Heart right ventricle (tissue), 16 donors: Measurements from ENCODE around the gene NAT14. TPM values are rescaled to one million over a fixed set of nuclear protein-coding genes. Genes with fewer than 3 reads are reported as not detected.

Experiments
- ATAC-seq, 8 donors: fragments of 200-7000 bp; cut with Tn5 transposase; one replicate each; pipeline ENCODE4 v1.9.1; 2020; ENCODE audit warnings: mild to moderate bottlenecking in 8 of 8, moderate library complexity in 8 of 8, moderate number of reproducible peaks in 1 of 8
- DNase-seq, 2 donors: peaks; one replicate each; pipeline ENCODE4 v3.0.0-alpha.2; 2020
- H3K27ac ChIP-seq, 10 donors: fragments of 200-600 bp; sonication (generic) in 2 of 10; one replicate each; pipeline versions ENCODE4 v1.5.0 to v1.8.0; 2020 to 2022; ENCODE audit warnings: mild to moderate bottlenecking in 3 of 10
- H3K27me3 ChIP-seq, 7 donors: fragments of 200-600 bp; one replicate each; pipeline ENCODE4 v1.8.0; 2021 to 2022; ENCODE audit warnings: mild to moderate bottlenecking in 2 of 7
- H3K36me3 ChIP-seq, 9 donors: fragments of 200-600 bp; sonication (generic) in 1 of 9; one replicate each; pipeline versions ENCODE4 v1.5.0 to v1.8.0; 2020 to 2022; ENCODE audit warnings: mild to moderate bottlenecking in 2 of 9
- H3K4me1 ChIP-seq, 9 donors: fragments of 200-600 bp; sonication (generic) in 1 of 9; one replicate each; pipeline versions ENCODE4 v1.5.0 to v1.8.0; 2020 to 2022; ENCODE audit warnings: mild to moderate bottlenecking in 4 of 9
- H3K4me3 ChIP-seq, 10 donors: fragments of 200-600 bp; sonication (generic) in 2 of 10; one replicate each; pipeline versions ENCODE4 v1.5.0 to v1.8.0; 2020 to 2022; ENCODE audit warnings: mild to moderate bottlenecking in 7 of 10, moderate library complexity in 2 of 10
- H3K9me3 ChIP-seq, 11 donors: fragments of 200-600 bp in 10 of 11; sonication (generic) in 2 of 11; one replicate each; pipeline versions ENCODE4 v1.5.0 to v1.8.0; 2013 to 2022; ENCODE audit warnings: mild to moderate bottlenecking in 2 of 11, control low read depth in 1 of 11, moderate library complexity in 1 of 11
- WGBS, 2 donors: extraction: QIAGEN DNeasy Blood & Tissue Kit; methylation state at CpG; one replicate each; pipeline ENCODE4 v1.1.7; 2013; ENCODE audit warnings: inconsistent platforms in 1 of 2; 5-methylcytosine and 5-hydroxymethylcytosine counted together
- intact Hi-C, 10 donors: fragments of 100-400 bp; cut with DNase I; formaldehyde crosslinking; loops; one replicate each; pipeline versions ENCODE4 v1.11.1 to v1.14.2; 2022
- polyA plus RNA-seq, 2 donors: library from polyadenylated mRNA; stranded (reverse); fragments of 200-250 nt; gene quantifications; one replicate each; pipeline ENCODE4 v1.2.3, GENCODE V29; 2013
- total RNA-seq, 10 donors: library from RNA; stranded (reverse); fragmentation: NEBNext Ultra II Directional in 3 of 10; extraction: Animal tissue kit (Norgen Biotek cat#: 25700) in 3 of 10; gene quantifications; one replicate each; pipeline versions ENCODE4 v1.2.1 to v1.2.4, GENCODE V29; 2021 to 2023
- TF ChIP-seq, protein P1 (sequence below), 9 donors: fragments of 200-600 bp; sonication (generic) in 2 of 9; IDR thresholded peaks; one replicate each; pipeline versions ENCODE4 v1.5.0 to v1.8.0; 2021 to 2022; ENCODE audit warnings: antibody characterized with exemption in 9 of 9, mild to moderate bottlenecking in 5 of 9, moderate library complexity in 1 of 9
- donor health status: Arrhythmogenic right ventricular cardiomyopathy.
- donor health status: ischemic (EF 13 %, LVEDD 7.1; RV severe dilation, severe dysfunction).
- donor health status: healthy with polysubstance abuse.
- donor health status: DM: no; HTN: yes; CAD: no.
- donor health status: DM: no; HTN: no; CAD: no.
- donor health status: ischemic (EF 25% LVEDD 6.9; RV normal size, moderate dysfunction).
- donor health status: ischemic (EF 25% LVEDD 5.7; RV mildly dilated, moderate dysfunction).
- donor health status: healthy.
- donor health status: DM: yes; HTN: yes; CAD: no.
- donor health status: Ischemic cardiomyopathy.
- donor health status: ischemic (EF 35%, LVEDD 5.7; RV mildly dilated, moderate dysfunction).
- donor health status: nonischemic (EF 11% LVEDD 7.7; RV severe dilation, severe dysfunction).
- donor health status: DM: yes; HTN: yes; CAD: no.
- donor health status: PGD.
- donor health status: ischemic (EF 29% LVEDD 5.4; RV normal size, mild dysfunction).
- donor health status: nonischemic (EF 23%, LVEDD 6.1; RV moderate dilation, normal function).

Gene NAT14
- total and polyA plus RNA-seq, 12 donors = 5.8 to 16.4 (median 7.0) TPM

DNA sequence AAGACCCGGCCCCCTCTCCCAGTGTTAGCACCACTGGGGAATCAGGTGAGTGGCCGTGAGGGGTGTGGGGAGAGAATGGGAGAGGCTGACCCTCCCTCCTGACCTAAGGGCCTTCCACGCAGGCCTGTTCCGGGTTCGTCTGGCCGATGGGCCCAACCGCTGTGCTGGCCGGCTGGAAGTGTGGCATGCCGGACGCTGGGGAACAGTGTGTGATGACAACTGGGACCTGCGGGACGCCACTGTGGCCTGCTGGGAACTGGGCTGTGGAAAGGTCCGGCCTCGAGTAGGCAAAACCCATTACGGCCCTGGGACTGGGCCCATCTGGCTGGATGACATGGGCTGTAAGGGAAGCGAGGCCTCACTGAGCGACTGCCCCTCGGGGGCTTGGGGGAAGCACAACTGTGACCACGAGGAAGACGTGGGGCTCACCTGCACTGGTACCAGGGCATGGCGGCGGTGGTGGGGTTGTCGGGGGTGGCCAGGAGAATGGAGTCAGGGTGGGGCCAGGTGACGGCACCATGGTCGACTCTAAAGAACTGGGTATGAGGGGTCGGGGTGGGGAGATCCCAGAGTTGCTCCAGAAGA is 15.5 kb downstream of the NAT14 start:
- intact Hi-C loops = loop anchor here in 8 of 10 donors (5.0 to 10.0 kb wide), 4 partner anchors 33 to 358 kb away; partner anchors contain the start of gene TNNT1 (in 1 of the 8)
- no peak overlapping the region for H3K27ac ChIP-seq
- DNase-seq = no peak

DNA sequence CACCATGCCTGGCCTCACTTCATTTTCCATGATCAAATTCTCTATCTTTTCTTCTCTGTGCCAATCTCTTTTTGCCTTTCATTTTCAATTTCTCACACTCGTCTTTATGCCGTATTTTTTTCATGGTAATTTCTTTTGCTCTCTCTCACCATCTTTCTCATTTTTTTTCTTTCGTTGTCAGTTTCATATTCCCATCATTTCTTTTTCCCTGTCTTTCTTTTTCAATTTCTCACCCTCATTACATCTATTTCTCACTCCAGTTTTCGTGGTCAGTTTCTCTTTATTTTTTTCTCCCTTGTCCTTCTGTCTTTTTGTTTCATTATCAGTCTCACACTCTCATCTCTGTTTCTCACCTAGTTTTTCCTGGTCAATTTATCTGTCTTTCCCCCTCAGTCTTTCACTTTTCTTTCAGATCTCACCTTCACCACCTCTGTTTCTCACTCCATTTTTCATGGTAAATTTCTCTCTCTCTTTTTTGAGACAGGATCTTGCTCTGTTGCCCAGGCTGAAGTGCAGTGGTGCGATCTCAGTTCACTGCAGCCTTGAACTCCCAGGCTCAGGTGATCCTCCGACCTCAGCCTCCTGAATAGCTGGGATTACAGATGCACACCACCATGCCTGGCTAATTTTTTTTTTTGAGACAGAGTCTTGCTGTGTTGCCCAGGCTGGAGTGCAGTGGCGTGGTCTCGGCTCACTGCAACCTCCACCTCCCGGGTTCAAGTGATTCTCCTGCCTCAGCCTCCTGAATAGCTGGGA is 17.4 kb downstream of the NAT14 start:
- DNase-seq (no peak), ATAC-seq (no peak)
- intact Hi-C loops = loop anchor here in 8 of 10 donors (5.0 to 10.0 kb wide), 4 partner anchors 35 to 360 kb away; partner anchors contain the start of gene TNNT1 (in 1 of the 8)
- H3K4me3 ChIP-seq = no peak overlapping the region
- peaks cover 0 to 47% (median 0%) of the 10 kb centered on the region in 9 donors for H3K36me3 ChIP-seq
- TF ChIP-seq, protein P1, sequence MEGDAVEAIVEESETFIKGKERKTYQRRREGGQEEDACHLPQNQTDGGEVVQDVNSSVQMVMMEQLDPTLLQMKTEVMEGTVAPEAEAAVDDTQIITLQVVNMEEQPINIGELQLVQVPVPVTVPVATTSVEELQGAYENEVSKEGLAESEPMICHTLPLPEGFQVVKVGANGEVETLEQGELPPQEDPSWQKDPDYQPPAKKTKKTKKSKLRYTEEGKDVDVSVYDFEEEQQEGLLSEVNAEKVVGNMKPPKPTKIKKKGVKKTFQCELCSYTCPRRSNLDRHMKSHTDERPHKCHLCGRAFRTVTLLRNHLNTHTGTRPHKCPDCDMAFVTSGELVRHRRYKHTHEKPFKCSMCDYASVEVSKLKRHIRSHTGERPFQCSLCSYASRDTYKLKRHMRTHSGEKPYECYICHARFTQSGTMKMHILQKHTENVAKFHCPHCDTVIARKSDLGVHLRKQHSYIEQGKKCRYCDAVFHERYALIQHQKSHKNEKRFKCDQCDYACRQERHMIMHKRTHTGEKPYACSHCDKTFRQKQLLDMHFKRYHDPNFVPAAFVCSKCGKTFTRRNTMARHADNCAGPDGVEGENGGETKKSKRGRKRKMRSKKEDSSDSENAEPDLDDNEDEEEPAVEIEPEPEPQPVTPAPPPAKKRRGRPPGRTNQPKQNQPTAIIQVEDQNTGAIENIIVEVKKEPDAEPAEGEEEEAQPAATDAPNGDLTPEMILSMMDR (IDR thresholded peaks at IDR 0.05) = no peak
- H3K27me3 ChIP-seq = no peaks in the 10 kb centered on the region
- no peak overlapping the region for H3K27ac ChIP-seq
- 93 to 97% methylated on average over 9 of the region's 9 CpGs for WGBS, 2 donors
- H3K4me1 ChIP-seq = peaks cover 0 to 14% (median 3%) of the 10 kb centered on the region in 9 donors
- H3K9me3 ChIP-seq = no peaks in the 10 kb centered on the region

More for the DNA sequence above, 15.5 kb downstream of the NAT14 start:
- H3K9me3 ChIP-seq = no peaks in the 10 kb centered on the region
- H3K27me3 ChIP-seq = no peaks in the 10 kb centered on the region
- peaks cover 0 to 20% (median 4%) of the 10 kb centered on the region in 9 donors for H3K4me1 ChIP-seq
- WGBS, 2 donors = 95 to 96% methylated on average over 26 of the region's 26 CpGs
- H3K36me3 ChIP-seq = peaks cover 0 to 59% (median 0%) of the 10 kb centered on the region in 9 donors
- H3K4me3 ChIP-seq = no peak overlapping the region
- ATAC-seq = no peak
- TF ChIP-seq, protein P1 (IDR thresholded peaks at IDR 0.05) = no peak

DNA sequence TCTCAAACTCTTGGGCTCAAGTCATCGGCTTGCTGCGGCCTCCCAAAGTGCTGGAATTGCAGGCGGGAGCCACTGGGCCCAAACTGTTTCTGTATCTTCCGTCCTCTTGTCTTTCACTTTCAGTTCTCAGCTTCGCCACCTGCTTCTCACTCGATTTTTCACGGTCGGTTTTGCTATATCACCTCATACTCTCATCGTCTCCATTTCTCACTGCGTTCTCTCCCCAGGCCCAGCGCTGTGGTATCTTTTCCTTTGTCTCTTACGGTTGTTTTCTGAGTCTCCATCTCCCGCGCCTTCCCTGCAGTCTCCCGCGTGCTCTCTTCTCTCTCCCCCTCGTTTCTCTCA is 18.1 kb downstream of the NAT14 start:
- H3K4me1 ChIP-seq = peaks cover 0 to 14% (median 3%) of the 10 kb centered on the region in 9 donors
- DNase-seq = no peak
- no peak overlapping the region for H3K27ac ChIP-seq
- intact Hi-C loops = loop anchor here in 8 of 10 donors (5.0 to 10.0 kb wide), 4 partner anchors 36 to 361 kb away; partner anchors contain the start of gene TNNT1 (in 1 of the 8)
- peak overlapping the region in 3 of 10 donors; percentile 55 to 62 (median 59) for H3K4me3 ChIP-seq
- ATAC-seq = no peak
- TF ChIP-seq, protein P1 (IDR thresholded peaks at IDR 0.05) = no peak
- H3K36me3 ChIP-seq = peaks cover 0 to 40% (median 0%) of the 10 kb centered on the region in 9 donors
- no peaks in the 10 kb centered on the region for H3K27me3 ChIP-seq
- no peaks in the 10 kb centered on the region for H3K9me3 ChIP-seq
- 82 to 83% methylated on average over 17 of the region's 17 CpGs for WGBS, 2 donors

DNA sequence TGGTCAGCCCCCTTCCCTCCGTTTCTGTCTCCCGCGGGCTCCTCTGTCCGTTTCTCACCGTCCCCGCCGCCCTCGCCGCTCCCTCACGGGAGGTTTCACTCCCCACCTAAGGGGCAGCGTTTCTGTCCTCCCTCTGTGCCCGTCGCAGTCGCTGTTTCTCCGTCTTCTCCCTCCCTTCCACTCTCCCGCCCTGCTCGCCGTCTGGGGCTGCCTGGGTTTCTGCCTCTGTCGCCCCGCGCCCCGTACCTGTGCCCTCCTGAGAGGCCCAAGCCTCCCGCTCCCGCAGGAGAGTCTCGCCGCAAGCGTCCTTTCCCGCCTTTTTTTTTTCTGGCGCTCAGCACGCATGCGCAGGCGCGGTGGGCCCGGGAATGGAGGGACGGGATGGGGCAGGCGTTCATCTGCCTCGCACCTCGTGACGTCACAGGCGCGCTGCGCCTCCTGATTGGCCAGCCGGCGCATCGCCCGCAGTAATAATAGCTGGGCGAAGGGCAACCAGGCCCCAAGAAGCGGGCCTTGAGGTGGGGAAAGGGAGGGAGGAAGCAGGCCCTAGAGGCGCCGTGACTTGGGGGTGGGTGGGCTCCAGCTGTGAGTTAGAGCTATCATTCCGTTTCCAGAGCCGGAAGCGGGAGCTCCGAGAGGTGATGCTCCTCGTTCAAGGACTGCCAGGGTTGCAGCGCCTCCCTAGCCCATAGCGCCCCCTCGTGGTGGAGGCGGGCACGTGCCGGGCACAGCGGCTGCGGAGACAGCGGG is 18.7 kb downstream of the NAT14 start:
- H3K36me3 ChIP-seq = peaks cover 0 to 36% (median 0%) of the 10 kb centered on the region in 9 donors
- no peaks in the 10 kb centered on the region for H3K27me3 ChIP-seq
- peak; percentile 92 to 96 for DNase-seq
- no peaks in the 10 kb centered on the region for H3K9me3 ChIP-seq
- peak; percentile 96 to 99 (median 98) for ATAC-seq
- peaks cover 0 to 14% (median 3%) of the 10 kb centered on the region in 9 donors for H3K4me1 ChIP-seq
- H3K4me3 ChIP-seq = peak overlapping the region in 9 of 10 donors; percentile 14 to 62 (median 53)
- TF ChIP-seq, protein P1 (IDR thresholded peaks at IDR 0.05) = peak; percentile 98 to 100 (median 99)
- H3K27ac ChIP-seq = peak overlapping the region in 9 of 10 donors; percentile 42 to 86 (median 57)
- 13% methylated on average over 64 of the region's 64 CpGs for WGBS, 2 donors
- intact Hi-C loops = loop anchor here (1.0 to 10.0 kb wide), 8 partner anchors 35 to 363 kb away; partner anchors contain the start of gene TNNT1 (in 1 of the 10)
